Muscle of leg (tissue), 11 donors: ENCODE results near the gene COL4A1. TPM values are rescaled to one million over a fixed set of nuclear protein-coding genes. Genes with fewer than 3 reads are reported as not detected.

Experiments
- DNase-seq: peaks from one replicate; pipeline ENCODE4 v3.0.0; 2013
- H3K27ac ChIP-seq: one replicate; pipeline ENCODE4 v1.5.1; 2013; ENCODE audit warnings: mild to moderate bottlenecking, low read length, control low read depth
- H3K27me3 ChIP-seq: one replicate; pipeline ENCODE4 v1.6.1; 2013; ENCODE audit warnings: low read length; ENCODE audit not compliant: control insufficient read depth, insufficient read depth
- H3K36me3 ChIP-seq: one replicate; pipeline ENCODE4 v1.6.1; 2013; ENCODE audit warnings: low read length; ENCODE audit not compliant: control insufficient read depth, insufficient read depth
- H3K4me1 ChIP-seq: one replicate; pipeline ENCODE4 v1.6.1; 2013; ENCODE audit warnings: low read length; ENCODE audit not compliant: control insufficient read depth, insufficient read depth
- H3K4me3 ChIP-seq: one replicate; pipeline ENCODE4 v1.5.1; 2013; ENCODE audit warnings: low read length, control low read depth
- H3K9me3 ChIP-seq: replicated peaks from 2 replicates; pipeline ENCODE4 v1.6.1; 2013; ENCODE audit warnings: low read depth, low read length; ENCODE audit not compliant: control insufficient read depth
- WGBS: methylation state at CpG from one replicate; pipeline ENCODE4 v1.1.5; 2013; ENCODE audit warnings: missing lambda C conversion rate; ENCODE audit not compliant: insufficient coverage; 5-methylcytosine and 5-hydroxymethylcytosine counted together
- polyA plus RNA-seq, 8 donors: library from polyadenylated mRNA; unstranded; fragments of 120-200 nt; gene quantifications; one replicate each; pipeline versions ENCODE4 v1.2.1 to v1.2.3, GENCODE V29; 2013; ENCODE audit warnings: inconsistent platforms in 1 of 8, low replicate concordance in 1 of 8; ENCODE audit not compliant: insufficient read length in 8 of 8, insufficient read depth in 1 of 8
- total RNA-seq: library from RNA; stranded (reverse); fragments of 120-200 nt; gene quantifications from one replicate; pipeline ENCODE4 v1.2.4, GENCODE V29; 2013

COL4A1 gene
- total and polyA plus RNA-seq, 9 donors, result 583 to 861 (median 730) TPM

GRCh38 chr13:110254151-110254679, 52.7 kb downstream of the COL4A1 start:
- Histone ChIP-seq H3K27ac (no peak overlapping the region), H3K9me3 (no peaks in the 10 kb centered on the region), H3K4me3 (no peak overlapping the region), H3K4me1 (peaks cover 32% of the 10 kb centered on the region), H3K27me3 (no peaks in the 10 kb centered on the region), H3K36me3 (peaks cover 10% of the 10 kb centered on the region)
- WGBS, result 60% methylated on average over 1 of the region's 7 CpGs
- peak; percentile 75 for DNase-seq

GRCh38 chr13:110251193-110251819, 55.7 kb downstream of the COL4A1 start:
- H3K27ac ChIP-seq, result peak overlapping the region; percentile 76
- no peak overlapping the region for H3K4me3 ChIP-seq
- H3K9me3 ChIP-seq, result no peaks in the 10 kb centered on the region
- WGBS, result 72% methylated on average over 7 of the region's 12 CpGs
- no peaks in the 10 kb centered on the region for H3K27me3 ChIP-seq
- peaks cover 47% of the 10 kb centered on the region for H3K4me1 ChIP-seq
- no peak for DNase-seq
- peaks cover 9% of the 10 kb centered on the region for H3K36me3 ChIP-seq

- WGBS, result 49% methylated on average over 7 of the region's 10 CpGs
Measured at GRCh38 chr13:110250258-110250891, 56.6 kb downstream of the COL4A1 start.

GRCh38 chr13:110249326-110249725, 57.6 kb downstream of the COL4A1 start:
- no peak overlapping the region for H3K4me3 ChIP-seq
- no peak for DNase-seq
- no peaks in the 10 kb centered on the region for H3K27me3 ChIP-seq
- H3K4me1 ChIP-seq, result peaks cover 57% of the 10 kb centered on the region
- no peaks in the 10 kb centered on the region for H3K9me3 ChIP-seq
- H3K27ac ChIP-seq, result peak overlapping the region; percentile 78
- peaks cover 7% of the 10 kb centered on the region for H3K36me3 ChIP-seq
- 89% methylated on average over 8 of the region's 13 CpGs for WGBS

More at GRCh38 chr13:110250258-110250891, 56.6 kb downstream of the COL4A1 start:
- Histone ChIP-seq H3K27me3 (no peaks in the 10 kb centered on the region), H3K36me3 (peaks cover 9% of the 10 kb centered on the region), H3K9me3 (no peaks in the 10 kb centered on the region), H3K4me1 (peaks cover 50% of the 10 kb centered on the region), H3K27ac (peak overlapping the region; percentile 76), H3K4me3 (no peak overlapping the region)
- DNase-seq, result peak; percentile 87

- peaks cover 58% of the 10 kb centered on the region for H3K4me1 ChIP-seq
- no peak for DNase-seq
- no peak overlapping the region for H3K4me3 ChIP-seq
- H3K36me3 ChIP-seq, result peaks cover 8% of the 10 kb centered on the region
- H3K27me3 ChIP-seq, result no peaks in the 10 kb centered on the region
- no peaks in the 10 kb centered on the region for H3K9me3 ChIP-seq
- 90% methylated on average over 13 of the region's 27 CpGs for WGBS
- H3K27ac ChIP-seq, result peak overlapping the region; percentile 78
Measured at GRCh38 chr13:110248449-110249143, 58.4 kb downstream of the COL4A1 start.

- Histone ChIP-seq H3K4me1 (peaks cover 59% of the 10 kb centered on the region), H3K27me3 (no peaks in the 10 kb centered on the region), H3K9me3 (no peaks in the 10 kb centered on the region), H3K27ac (peak overlapping the region; percentile 65), H3K4me3 (no peak overlapping the region), H3K36me3 (peaks cover 14% of the 10 kb centered on the region)
- no peak for DNase-seq
- 70% methylated on average over 2 of the region's 5 CpGs for WGBS
Measured at GRCh38 chr13:110246530-110246929, 60.4 kb downstream of the COL4A1 start.

- 56% methylated on average over 6 of the region's 7 CpGs for WGBS
- peaks cover 52% of the 10 kb centered on the region for H3K4me1 ChIP-seq
- peak overlapping the region; percentile 90 for H3K27ac ChIP-seq
- no peak overlapping the region for H3K4me3 ChIP-seq
- H3K36me3 ChIP-seq, result peaks cover 18% of the 10 kb centered on the region
- no peaks in the 10 kb centered on the region for H3K9me3 ChIP-seq
- no peaks in the 10 kb centered on the region for H3K27me3 ChIP-seq
- DNase-seq, result peak; percentile 68
Measured at GRCh38 chr13:110245416-110245899, 61.5 kb downstream of the COL4A1 start.

- no peak for DNase-seq
- H3K27me3 ChIP-seq, result no peaks in the 10 kb centered on the region
- no peaks in the 10 kb centered on the region for H3K9me3 ChIP-seq
- no peak overlapping the region for H3K4me3 ChIP-seq
- peaks cover 52% of the 10 kb centered on the region for H3K4me1 ChIP-seq
- 70% methylated on average over 8 of the region's 9 CpGs for WGBS
- peak overlapping the region; percentile 90 for H3K27ac ChIP-seq
- H3K36me3 ChIP-seq, result peaks cover 18% of the 10 kb centered on the region
Measured at GRCh38 chr13:110244976-110245375, 62.0 kb downstream of the COL4A1 start.

GRCh38 chr13:110244071-110244830, 62.7 kb downstream of the COL4A1 start:
- Histone ChIP-seq H3K4me3 (no peak overlapping the region), H3K27ac (peak overlapping the region; percentile 90), H3K9me3 (no peaks in the 10 kb centered on the region), H3K36me3 (peaks cover 18% of the 10 kb centered on the region), H3K4me1 (peaks cover 53% of the 10 kb centered on the region), H3K27me3 (no peaks in the 10 kb centered on the region)
- peak; percentile 99 for DNase-seq
- WGBS, result 40% methylated on average over 5 of the region's 7 CpGs
